HCT116 (cell line): ENCODE results near the gene SPSB2. TPM values are rescaled to one million over a fixed set of nuclear protein-coding genes. Genes with fewer than 3 reads are reported as not detected.

Experiments
- ATAC-seq: fragments of 200-7000 bp; cut with Tn5 transposase; 2 replicates; pipeline ENCODE4 v1.9.1; 2020; ENCODE audit warnings: mild to moderate bottlenecking, moderate library complexity
- BruUV-seq: library from RNA; stranded (reverse); fragments of 400-500 nt; replicated peaks from 2 replicates; lab custom pipeline; 2021; lab: Mats Ljungman, UMichigan
- CTCF ChIA-PET: fragments of 300-600 bp; sonication (Branson Sonifier 250); formaldehyde crosslinking; loops from one replicate; lab custom pipeline; 2021; ENCODE audit warnings: antibody characterized with exemption; lab: Charles Lee
- POLR2A ChIA-PET: fragments of 300-600, 350-600 bp; sonication (Branson Sonifier 250); formaldehyde crosslinking; loops from one replicate; lab custom pipeline; 2021; ENCODE audit warnings: antibody characterized with exemption; lab: Charles Lee
- RAD21 ChIA-PET, 2 experiments: fragments of 300-600 bp; sonication (Branson Sonifier 250); formaldehyde crosslinking; loops; one replicate each; lab custom pipeline; 2023; ENCODE audit warnings: low total read pairs in 2 of 2; ENCODE audit not compliant: uncharacterized antibody in 2 of 2, unreplicated experiment in 2 of 2, low non-redundant PET in 1 of 2; lab: Charles Lee
- DNase-seq: peaks from one replicate; pipeline ENCODE4 v3.0.0-alpha.2; 2010; ENCODE audit warnings: low read depth, low spot score
- H2AFZ ChIP-seq: fragments of 200-600 bp; shearing (Covaris generic), sonication (generic); 2 replicates; pipeline ENCODE4 v1.6.1; 2017; ENCODE audit warnings: low read depth, mixed run types, mixed read lengths, antibody characterized with exemption, low read length; ENCODE audit not compliant: poor library complexity, severe bottlenecking
- H3K27ac ChIP-seq: 2 replicates; pipeline ENCODE4 v1.5.1; 2012; ENCODE audit warnings: low read depth, low read length
- H3K27me3 ChIP-seq: fragments of 200-600 bp; sonication (generic); 2 replicates; pipeline ENCODE4 v1.6.1; 2016; ENCODE audit warnings: mixed run types, low read length, mixed read lengths; ENCODE audit not compliant: insufficient read depth
- H3K36me3 ChIP-seq, 2 experiments: fragments of 200-500 bp in 1 of 2; fragments of 200-600 bp in 1 of 2; sonication (Bioruptor generic) in 1 of 2; sonication (generic) in 1 of 2; 2 replicates each; pipeline versions ENCODE4 v1.5.1 to v1.6.1; 2014 to 2016; ENCODE audit warnings: low read length in 2 of 2, inconsistent platforms in 1 of 2, mixed read lengths in 1 of 2, mixed run types in 1 of 2; ENCODE audit not compliant: insufficient read depth in 2 of 2, control insufficient read depth in 1 of 2
- H3K4me1 ChIP-seq, 2 experiments: fragments of 200-600 bp in 1 of 2; sonication (generic) in 1 of 2; 2 replicates each; pipeline versions ENCODE4 v1.5.1 to v1.6.1; 2012 to 2017; ENCODE audit warnings: low read length in 2 of 2, inconsistent platforms in 1 of 2, mild to moderate bottlenecking in 1 of 2, mixed read lengths in 1 of 2, mixed run types in 1 of 2, moderate library complexity in 1 of 2; ENCODE audit not compliant: insufficient read depth in 2 of 2, control insufficient read depth in 1 of 2
- H3K4me2 ChIP-seq: fragments of 200-600 bp; sonication (generic); 2 replicates; pipeline ENCODE4 v1.6.1; 2017; ENCODE audit warnings: mixed run types, low read length, mixed read lengths
- H3K4me3 ChIP-seq, 2 experiments: fragments of 200-600 bp in 1 of 2; sonication (generic) in 1 of 2; replicated peaks in 1 of 2; 2 replicates each; pipeline ENCODE4 v1.5.1; 2011 to 2016; ENCODE audit warnings: low read length in 2 of 2, control low read depth in 1 of 2, low read depth in 1 of 2, mild to moderate bottlenecking in 1 of 2, mixed read lengths in 1 of 2, mixed run types in 1 of 2
- H3K79me2 ChIP-seq: fragments of 200-600 bp; sonication (generic); 2 replicates; pipeline ENCODE4 v1.6.1; 2017; ENCODE audit warnings: mild to moderate bottlenecking, mixed run types, low read length, moderate library complexity, mixed read lengths; ENCODE audit not compliant: insufficient read depth
- H3K9ac ChIP-seq: fragments of 200-600 bp; sonication (generic); 2 replicates; pipeline ENCODE4 v1.6.1; 2016; ENCODE audit warnings: low read length, mixed read lengths
- H3K9me2 ChIP-seq: fragments of 200-600 bp; sonication (generic), shearing (Covaris generic); 2 replicates; pipeline ENCODE4 v1.6.1; 2017; ENCODE audit warnings: mixed run types, mild to moderate bottlenecking, moderate library complexity; ENCODE audit not compliant: insufficient read depth
- H3K9me3 ChIP-seq, 2 experiments: fragments of 200-500 bp in 1 of 2; fragments of 200-600 bp in 1 of 2; sonication (Bioruptor generic) in 1 of 2; sonication (generic) in 1 of 2; 2 replicates each; pipeline ENCODE4 v1.6.1; 2014 to 2017; ENCODE audit warnings: low read length in 2 of 2, mixed read lengths in 2 of 2, inconsistent platforms in 1 of 2, low read depth in 1 of 2, mild to moderate bottlenecking in 1 of 2, mixed run types in 1 of 2, moderate library complexity in 1 of 2; ENCODE audit not compliant: control insufficient read depth in 1 of 2, insufficient read depth in 1 of 2
- H4K20me1 ChIP-seq: fragments of 200-600 bp; sonication (generic), shearing (Covaris generic); 2 replicates; pipeline ENCODE4 v1.6.1; 2017; ENCODE audit warnings: mixed run types, mild to moderate bottlenecking, moderate library complexity; ENCODE audit not compliant: insufficient read depth
- POLR2A ChIP-seq: IDR thresholded peaks from 2 replicates; pipeline ENCODE4 v1.7.0; 2011; ENCODE audit warnings: borderline replicate concordance; ENCODE audit not compliant: insufficient read depth, insufficient read length; ENCODE audit errors: extremely low read depth
- POLR2AphosphoS5 ChIP-seq: IDR thresholded peaks from 2 replicates; pipeline ENCODE4 v1.6.1; 2011; ENCODE audit warnings: mild to moderate bottlenecking, low read depth, low read length, moderate library complexity
- intact Hi-C: fragments of 100-400 bp; cut with micrococcal nuclease; formaldehyde crosslinking; loops from 2 replicates; pipeline ENCODE4 v1.10.0; 2022
- total RNA-seq: library from RNA; stranded (reverse); gene quantifications from one replicate; pipeline ENCODE4 v1.2.1, GENCODE V29; 2021; ENCODE audit not compliant: unreplicated experiment
- TF ChIP-seq, protein P1 (sequence below): IDR thresholded peaks from 2 replicates; pipeline ENCODE4 v1.6.1; 2012; ENCODE audit warnings: low read depth

The SPSB2 gene
- total RNA-seq, 1 experiment from 2014 or later, result 10.0 TPM

DNA sequence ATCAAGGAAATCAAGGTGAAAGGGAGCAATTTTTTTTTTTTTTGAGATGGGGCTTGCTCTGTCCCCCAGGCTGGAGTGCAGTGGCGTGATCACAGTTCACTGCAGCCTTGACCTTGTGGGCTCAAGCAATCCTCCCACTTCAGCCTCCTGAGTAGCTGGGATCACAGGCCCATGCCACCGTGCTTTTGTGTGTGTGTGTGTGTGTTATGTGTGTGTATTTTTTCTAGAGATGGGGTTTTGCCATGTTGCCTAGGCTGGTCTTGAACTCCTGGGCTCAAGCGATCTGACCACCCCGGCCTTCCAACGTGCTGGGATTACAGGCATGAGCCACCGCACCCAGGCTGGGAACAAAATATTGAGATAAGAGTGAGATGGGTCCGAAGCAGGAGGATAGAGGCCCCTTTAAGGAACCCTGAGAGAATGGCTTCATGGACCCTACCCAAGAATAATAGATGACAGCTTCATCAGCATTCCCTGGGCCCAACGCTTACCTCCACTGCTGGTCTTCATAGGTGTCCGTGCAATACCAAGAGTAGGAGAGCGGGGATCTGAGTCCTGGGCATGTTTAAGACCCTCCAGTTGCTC is 23.0 kb downstream of the SPSB2 start (continued):
- no peak for TF ChIP-seq POLR2AphosphoS5

GRCh38 chr12:6849427-6849826 is 23.7 kb downstream of the SPSB2 start:
- Histone ChIP-seq H3K4me1 (peaks cover 15 to 31% of the 10 kb centered on the region in 2 experiments), H3K27me3 (no peaks in the 10 kb centered on the region), H3K9ac (no peak overlapping the region; the same call in 1 of the 2 replicates), H3K27ac (no peak overlapping the region), H3K9me2 (no peaks in the 10 kb centered on the region), H2AFZ (no peak overlapping the region), H3K4me2 (peak overlapping the region; percentile 100; the same call in 1 of the 2 replicates), H3K79me2 (peaks cover 37% of the 10 kb centered on the region), H3K9me3 (no peaks in the 10 kb centered on the region), H3K4me3 (no peak overlapping the region), H3K36me3 (peaks cover 25 to 49% of the 10 kb centered on the region in 2 experiments; a peak in 3 of 4 replicates), H4K20me1 (no peaks in the 10 kb centered on the region)
- POLR2A ChIA-PET, result interaction anchor here (8.9 kb wide), 1 partner anchor 20 kb away, joined by 186 read pairs; the partner anchor contains the start of genes SPSB2 and TPI1
- ATAC-seq (no peak), DNase-seq (no peak)
- BruUV-seq, result no TSS peak
- intact Hi-C loops, result no loop called here
- CTCF ChIA-PET, result interaction anchor here (1.2 kb wide), 1 partner anchor 15 kb away, joined by 3 read pairs; no protein-coding TSS in a partner anchor
- RAD21 ChIA-PET, result no interaction called here
- TF ChIP-seq, protein P1, sequence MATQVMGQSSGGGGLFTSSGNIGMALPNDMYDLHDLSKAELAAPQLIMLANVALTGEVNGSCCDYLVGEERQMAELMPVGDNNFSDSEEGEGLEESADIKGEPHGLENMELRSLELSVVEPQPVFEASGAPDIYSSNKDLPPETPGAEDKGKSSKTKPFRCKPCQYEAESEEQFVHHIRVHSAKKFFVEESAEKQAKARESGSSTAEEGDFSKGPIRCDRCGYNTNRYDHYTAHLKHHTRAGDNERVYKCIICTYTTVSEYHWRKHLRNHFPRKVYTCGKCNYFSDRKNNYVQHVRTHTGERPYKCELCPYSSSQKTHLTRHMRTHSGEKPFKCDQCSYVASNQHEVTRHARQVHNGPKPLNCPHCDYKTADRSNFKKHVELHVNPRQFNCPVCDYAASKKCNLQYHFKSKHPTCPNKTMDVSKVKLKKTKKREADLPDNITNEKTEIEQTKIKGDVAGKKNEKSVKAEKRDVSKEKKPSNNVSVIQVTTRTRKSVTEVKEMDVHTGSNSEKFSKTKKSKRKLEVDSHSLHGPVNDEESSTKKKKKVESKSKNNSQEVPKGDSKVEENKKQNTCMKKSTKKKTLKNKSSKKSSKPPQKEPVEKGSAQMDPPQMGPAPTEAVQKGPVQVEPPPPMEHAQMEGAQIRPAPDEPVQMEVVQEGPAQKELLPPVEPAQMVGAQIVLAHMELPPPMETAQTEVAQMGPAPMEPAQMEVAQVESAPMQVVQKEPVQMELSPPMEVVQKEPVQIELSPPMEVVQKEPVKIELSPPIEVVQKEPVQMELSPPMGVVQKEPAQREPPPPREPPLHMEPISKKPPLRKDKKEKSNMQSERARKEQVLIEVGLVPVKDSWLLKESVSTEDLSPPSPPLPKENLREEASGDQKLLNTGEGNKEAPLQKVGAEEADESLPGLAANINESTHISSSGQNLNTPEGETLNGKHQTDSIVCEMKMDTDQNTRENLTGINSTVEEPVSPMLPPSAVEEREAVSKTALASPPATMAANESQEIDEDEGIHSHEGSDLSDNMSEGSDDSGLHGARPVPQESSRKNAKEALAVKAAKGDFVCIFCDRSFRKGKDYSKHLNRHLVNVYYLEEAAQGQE, result no peak
- no peak for TF ChIP-seq POLR2A
